Keratinocyte (primary cell): ENCODE results near the gene ELAVL4. TPM values are rescaled to one million over a fixed set of nuclear protein-coding genes. Genes with fewer than 3 reads are reported as not detected.

Experiments
- DNase-seq: peaks from one replicate; pipeline ENCODE4 v3.0.0-alpha.2; 2011; ENCODE audit warnings: low read depth, missing footprints, low spot score
- FAIRE-seq: peaks from 2 replicates; lab custom pipeline; 2011; peaks lifted over from hg19 to GRCh38; lab: Jason Lieb, UNC
- H2AFZ ChIP-seq: 2 replicates; pipeline ENCODE4 v1.6.0; 2012; ENCODE audit warnings: low read length, control low read depth, inconsistent platforms; ENCODE audit not compliant: control insufficient read depth
- H3K27ac ChIP-seq: 2 replicates; pipeline ENCODE4 v1.5.1; 2011; ENCODE audit warnings: low read length; ENCODE audit not compliant: control insufficient read depth, insufficient read depth
- H3K27me3 ChIP-seq: 3 replicates; pipeline ENCODE4 v1.6.0; 2011; ENCODE audit warnings: low read length; ENCODE audit not compliant: control insufficient read depth, insufficient read depth; ENCODE audit errors: extremely low read depth
- H3K36me3 ChIP-seq, 2 experiments: 2 replicates in 1 of 2; 3 replicates in 1 of 2; pipeline ENCODE4 v1.5.1; 2011; ENCODE audit warnings: low read length in 2 of 2, mild to moderate bottlenecking in 1 of 2; ENCODE audit not compliant: control insufficient read depth in 2 of 2, insufficient read depth in 2 of 2; ENCODE audit errors: extremely low read depth in 1 of 2
- H3K4me1 ChIP-seq: 3 replicates; pipeline ENCODE4 v1.5.1; 2011; ENCODE audit warnings: low read length; ENCODE audit not compliant: control insufficient read depth, insufficient read depth; ENCODE audit errors: extremely low read depth
- H3K4me2 ChIP-seq: 3 replicates; pipeline ENCODE4 v1.6.0; 2011; ENCODE audit warnings: low read depth, low read length; ENCODE audit not compliant: control insufficient read depth, insufficient read depth; ENCODE audit errors: extremely low read depth
- H3K4me3 ChIP-seq, 3 experiments: fragments of 200-600 bp in 1 of 3; sonication (generic) in 1 of 3; 2 replicates in 2 of 3; 3 replicates in 1 of 3; pipeline ENCODE4 v1.5.1; 2011 to 2016; ENCODE audit warnings: low read length in 3 of 3, mild to moderate bottlenecking in 3 of 3, control low read depth in 2 of 3, inconsistent platforms in 1 of 3, low read depth in 1 of 3, mixed read lengths in 1 of 3, mixed run types in 1 of 3, moderate library complexity in 1 of 3; ENCODE audit not compliant: control insufficient read depth in 2 of 3, insufficient read depth in 2 of 3; ENCODE audit errors: extremely low read depth in 1 of 3
- H3K79me2 ChIP-seq: 2 replicates; pipeline ENCODE4 v1.6.0; 2012; ENCODE audit warnings: low read length; ENCODE audit not compliant: control insufficient read depth, insufficient read depth
- H3K9ac ChIP-seq: 3 replicates; pipeline ENCODE4 v1.6.0; 2011; ENCODE audit warnings: low read length; ENCODE audit not compliant: control insufficient read depth, insufficient read depth; ENCODE audit errors: extremely low read depth
- H3K9me1 ChIP-seq: 3 replicates; pipeline ENCODE4 v1.6.0; 2011; ENCODE audit warnings: low read length; ENCODE audit not compliant: control insufficient read depth, insufficient read depth; ENCODE audit errors: extremely low read depth
- H3K9me3 ChIP-seq: 2 replicates; pipeline ENCODE4 v1.5.1; 2012; ENCODE audit warnings: low read depth, low read length; ENCODE audit not compliant: control insufficient read depth
- H4K20me1 ChIP-seq: 3 replicates; pipeline ENCODE4 v1.6.0; 2011; ENCODE audit warnings: low read length; ENCODE audit not compliant: control insufficient read depth, insufficient read depth; ENCODE audit errors: extremely low read depth
- CTCF ChIP-seq, 3 experiments: IDR thresholded peaks in 1 of 3; conservative IDR thresholded peaks in 1 of 3; optimal IDR thresholded peaks in 1 of 3; 2 replicates in 2 of 3; 3 replicates in 1 of 3; pipeline versions ENCODE3 to v1.5.1; 2011; ENCODE audit warnings: low read length in 3 of 3, mild to moderate bottlenecking in 3 of 3, moderate library complexity in 2 of 3, control low read depth in 1 of 3, inconsistent platforms in 1 of 3; ENCODE audit not compliant: insufficient read depth in 2 of 3; ENCODE audit errors: extremely low read depth in 1 of 3
- EZH2 ChIP-seq: IDR thresholded peaks from one replicate; pipeline ENCODE4 v1.6.1; 2012; ENCODE audit warnings: inconsistent platforms, mild to moderate bottlenecking, low read length, moderate library complexity
- dilution Hi-C: fragments of 300-500 bp; cut with MboI; formaldehyde crosslinking; loops from one replicate; pipeline ENCODE4 v1.7.0; 2020; ENCODE audit warnings: low sequenced_read_pairs; ENCODE audit not compliant: extremely low pct_ligation_motif_present
- polyA plus RNA-seq, 5 experiments: library from polyadenylated mRNA; depleted of rRNA in 3 of 5; stranded (reverse) in 3 of 5; stranded (forward) in 1 of 5; unstranded in 1 of 5; fragments of >200 nt; gene quantifications; 1 replicate in 1 of 5; 2 replicates in 3 of 5; 3 replicates in 1 of 5; pipeline versions ENCODE4 v1.2.1 to v1.2.3, GENCODE V29; 2011 to 2012; ENCODE audit warnings: missing spikeins in 2 of 5, low read depth in 1 of 5, low replicate concordance in 1 of 5

The ELAVL4 gene
- polyA plus RNA-seq, 1 donor (not counting 4 experiments of a cell fraction or from before 2014, with no cell fraction given): not detected

DNA sequence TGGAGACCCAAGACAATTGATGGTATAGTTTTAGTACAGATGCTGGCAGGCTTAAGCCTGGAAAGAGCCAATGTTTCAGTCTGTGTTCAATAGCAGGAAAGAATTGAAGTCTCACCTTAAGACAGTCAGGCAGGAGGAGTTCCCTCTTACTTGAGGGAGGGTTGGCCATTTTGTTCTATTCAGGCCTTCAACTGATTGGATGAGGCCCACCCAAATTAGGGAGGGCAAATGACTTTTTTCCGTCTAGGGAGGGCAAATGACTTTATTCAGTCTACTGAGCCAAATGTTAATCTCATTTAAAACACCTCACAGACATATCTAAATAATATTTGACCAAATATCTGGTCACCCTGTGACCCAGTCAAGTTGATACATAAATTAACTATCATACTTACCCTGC, 31.4 kb upstream of the ELAVL4 start:
- no peak overlapping the region for H3K9ac ChIP-seq
- H3K27me3 ChIP-seq: no peaks in the 10 kb centered on the region
- no peak for DNase-seq
- FAIRE-seq: no peak
- no peaks in the 10 kb centered on the region for H3K36me3 ChIP-seq
- no peak overlapping the region for H3K4me3 ChIP-seq
- H3K9me1 ChIP-seq: no peaks in the 10 kb centered on the region
- H3K4me2 ChIP-seq: no peak overlapping the region
- H3K9me3 ChIP-seq: no peaks in the 10 kb centered on the region
- dilution Hi-C loops: no loop called here
- no peaks in the 10 kb centered on the region for H3K79me2 ChIP-seq
- H3K4me1 ChIP-seq: no peaks in the 10 kb centered on the region
- no peak for TF ChIP-seq CTCF (optimal IDR thresholded peaks at IDR 0.05 in 1 of 3, IDR thresholded peaks at IDR 0.05 in 1 of 3, conservative IDR thresholded peaks at IDR 0.05 in 1 of 3; ENCODE audit: extremely low read depth in 1 of 3, insufficient read depth in 2 of 3, low read length in 3 of 3)
- TF ChIP-seq EZH2: no peak
- H2AFZ ChIP-seq: no peak overlapping the region
- no peaks in the 10 kb centered on the region for H4K20me1 ChIP-seq
- H3K27ac ChIP-seq: no peak overlapping the region

- no peak overlapping the region for H3K4me2 ChIP-seq
- H3K4me3 ChIP-seq: no peak overlapping the region
- H3K27me3 ChIP-seq: no peaks in the 10 kb centered on the region
- DNase-seq (no peak), FAIRE-seq (no peak)
- no peaks in the 10 kb centered on the region for H4K20me1 ChIP-seq
- TF ChIP-seq CTCF (optimal IDR thresholded peaks at IDR 0.05 in 1 of 3, IDR thresholded peaks at IDR 0.05 in 1 of 3, conservative IDR thresholded peaks at IDR 0.05 in 1 of 3; ENCODE audit: extremely low read depth in 1 of 3, insufficient read depth in 2 of 3, low read length in 3 of 3): peak; percentile 16 to 52 (median 32)
- TF ChIP-seq EZH2: no peak
- H2AFZ ChIP-seq: no peak overlapping the region
- no peaks in the 10 kb centered on the region for H3K4me1 ChIP-seq
- dilution Hi-C loops: no loop called here
- H3K79me2 ChIP-seq: no peaks in the 10 kb centered on the region
- H3K9me3 ChIP-seq: no peaks in the 10 kb centered on the region
- no peak overlapping the region for H3K27ac ChIP-seq
- no peaks in the 10 kb centered on the region for H3K9me1 ChIP-seq
- no peak overlapping the region for H3K9ac ChIP-seq
- no peaks in the 10 kb centered on the region for H3K36me3 ChIP-seq
Observed at GRCh38 chr1:50080904-50081586, 27.7 kb upstream of the ELAVL4 start.
